ENCODE measurements around the gene CCDC88C.

GRCh38 chr14:91272341-91273272 lies 145.0 kb downstream of the CCDC88C start:
- TF ChIP-seq EZH2phosphoT487 (IDR thresholded peaks at IDR 0.05) (no peak), CTCF (IDR thresholded peaks at IDR 0.05) (no peak)
